Activated naive CD4-positive, alpha-beta T cell treated with anti-CD3 and anti-CD28 coated beads for 36 hours (primary cell): ENCODE results near the gene GOLGA6L1. TPM values are rescaled to one million over a fixed set of nuclear protein-coding genes. Genes with fewer than 3 reads are reported as not detected.

ENCODE experiments used
- CTCF ChIA-PET: fragments of 350-600 bp; sonication (Branson Sonifier 250); formaldehyde crosslinking; loops from one replicate; lab custom pipeline; 2021; ENCODE audit warnings: antibody characterized with exemption; lab: Charles Lee
- DNase-seq: peaks from one replicate; pipeline ENCODE4 v3.0.0-alpha.2; 2020
- H3K27ac Mint-ChIP-seq: one replicate; pipeline ENCODE4 v1.8.0; 2021; ENCODE audit warnings: mild to moderate bottlenecking, mixed read lengths
- H3K27me3 Mint-ChIP-seq: one replicate; pipeline ENCODE4 v1.8.0; 2021; ENCODE audit warnings: low read depth, mixed read lengths
- H3K36me3 Mint-ChIP-seq: one replicate; pipeline ENCODE4 v1.8.0; 2021; ENCODE audit warnings: low read depth, mixed read lengths
- H3K4me1 Mint-ChIP-seq: one replicate; pipeline ENCODE4 v1.8.0; 2021; ENCODE audit warnings: low read depth, mixed read lengths
- H3K4me3 Mint-ChIP-seq: one replicate; pipeline ENCODE4 v1.8.0; 2021; ENCODE audit warnings: mild to moderate bottlenecking, moderate library complexity, mixed read lengths
- H3K9me3 Mint-ChIP-seq: one replicate; pipeline ENCODE4 v1.8.0; 2021; ENCODE audit warnings: mixed read lengths
- intact Hi-C: fragments of 100-400 bp; cut with micrococcal nuclease; formaldehyde crosslinking; loops from one replicate; pipeline ENCODE4 v1.15.1; 2023
- total RNA-seq, 2 experiments: library from RNA; stranded (reverse); gene quantifications; one replicate each; pipeline ENCODE4 v1.2.3, GENCODE V29; 2021

GOLGA6L1 gene
- total RNA-seq, 2 experiments from 2014 or later = not detected

GRCh38 chr15:23081271-23081670, 55.4 kb downstream of the GOLGA6L1 start:
- H3K9me3 Mint-ChIP-seq = no peaks in the 10 kb centered on the region
- no peaks in the 10 kb centered on the region for H3K36me3 Mint-ChIP-seq

DNA sequence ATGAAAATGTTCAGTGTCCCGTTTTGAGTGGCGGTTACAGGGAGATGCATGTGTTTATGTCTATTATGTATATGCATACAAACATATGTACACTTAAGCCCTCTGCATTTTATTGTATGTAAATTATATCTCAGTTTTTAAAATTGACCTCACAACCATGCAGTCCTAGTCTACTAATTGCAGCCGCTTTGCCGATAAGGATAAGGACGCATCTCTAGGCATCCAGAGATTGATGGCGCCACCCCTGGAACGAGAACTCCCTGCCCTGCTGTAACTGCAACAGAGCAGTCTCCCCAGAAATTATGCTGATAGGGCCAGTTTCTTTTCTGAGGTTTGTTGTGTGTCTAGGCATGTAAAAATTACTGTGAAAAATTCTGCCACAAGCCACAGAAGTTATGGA, 56.9 kb downstream of the GOLGA6L1 start:
- Mint-ChIP-seq H3K27me3 (no peaks in the 10 kb centered on the region), H3K4me1 (no peaks in the 10 kb centered on the region), H3K36me3 (no peaks in the 10 kb centered on the region), H3K4me3 (no peak overlapping the region), H3K27ac (no peak overlapping the region), H3K9me3 (no peaks in the 10 kb centered on the region)
- CTCF ChIA-PET = no interaction called here
- DNase-seq = no peak
- intact Hi-C loops = no loop called here

More at GRCh38 chr15:23081271-23081670, 55.4 kb downstream of the GOLGA6L1 start:
- no peak for DNase-seq
- CTCF ChIA-PET = no interaction called here
- Mint-ChIP-seq H3K4me3 (no peak overlapping the region), H3K27me3 (no peaks in the 10 kb centered on the region), H3K4me1 (no peaks in the 10 kb centered on the region), H3K27ac (no peak overlapping the region)
- intact Hi-C loops = no loop called here

Other genes starting within 250 kb of the GOLGA6L1 start
- 10 to 100 TPM; 34.0 to 35.1 TPM for gene CYFIP1, start 156.5 kb downstream of the GOLGA6L1 start, total RNA-seq
- gene TUBGCP5, start 97.3 kb downstream of the GOLGA6L1 start, total RNA-seq = 10 to 100 TPM; 11.6 to 12.3 TPM
- not detected for gene GOLGA6L26, start 197.4 kb upstream of the GOLGA6L1 start, total RNA-seq
- under 1 TPM in 1 of 2 experiments, not detected in 1; 0.05 TPM for gene GOLGA8S, start 217.9 kb upstream of the GOLGA6L1 start, total RNA-seq